GM12864 (cell line): ENCODE data around the gene STAG1.
A peak's percentile ranks its signal among the peaks of the same experiment; 100 is the strongest.

Experiments
- DNase-seq: peaks from one replicate; pipeline ENCODE4 v3.0.0-alpha.2; 2011; ENCODE audit warnings: low read depth
- H3K4me3 ChIP-seq: 2 replicates; pipeline ENCODE4 v1.5.1; 2011; ENCODE audit warnings: mild to moderate bottlenecking, low read depth, low read length, control low read depth
- TF ChIP-seq, protein P1 (sequence below): IDR thresholded peaks from 2 replicates; pipeline ENCODE4 v1.5.1; 2011; ENCODE audit warnings: low read depth, mild to moderate bottlenecking, moderate library complexity, low read length, control low read depth, inconsistent platforms; ENCODE audit errors: missing control alignments

Gene STAG1

DNA sequence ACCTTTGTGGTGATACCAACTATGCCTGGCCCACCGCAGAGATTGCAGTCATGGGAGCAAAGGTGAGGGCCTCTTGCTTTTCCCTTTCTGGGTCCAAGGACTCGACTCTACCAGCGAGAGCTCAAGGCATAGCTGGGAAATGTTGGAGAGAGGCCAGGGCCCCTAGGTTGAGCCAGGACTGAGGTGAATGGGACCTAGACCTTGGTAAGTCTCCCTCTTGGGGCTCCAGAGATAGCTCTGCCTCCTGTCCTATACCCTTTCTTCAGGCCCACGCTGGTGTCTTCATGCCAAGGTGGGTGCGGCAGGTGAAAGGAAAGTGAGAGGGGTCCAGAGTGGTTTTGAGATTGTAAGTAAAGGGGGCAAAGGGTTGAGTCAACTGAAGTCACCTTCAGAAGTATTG is 424.5 kb downstream of the STAG1 start:
- no peak overlapping the region for H3K4me3 ChIP-seq
- DNase-seq, result no peak
- TF ChIP-seq, protein P1, sequence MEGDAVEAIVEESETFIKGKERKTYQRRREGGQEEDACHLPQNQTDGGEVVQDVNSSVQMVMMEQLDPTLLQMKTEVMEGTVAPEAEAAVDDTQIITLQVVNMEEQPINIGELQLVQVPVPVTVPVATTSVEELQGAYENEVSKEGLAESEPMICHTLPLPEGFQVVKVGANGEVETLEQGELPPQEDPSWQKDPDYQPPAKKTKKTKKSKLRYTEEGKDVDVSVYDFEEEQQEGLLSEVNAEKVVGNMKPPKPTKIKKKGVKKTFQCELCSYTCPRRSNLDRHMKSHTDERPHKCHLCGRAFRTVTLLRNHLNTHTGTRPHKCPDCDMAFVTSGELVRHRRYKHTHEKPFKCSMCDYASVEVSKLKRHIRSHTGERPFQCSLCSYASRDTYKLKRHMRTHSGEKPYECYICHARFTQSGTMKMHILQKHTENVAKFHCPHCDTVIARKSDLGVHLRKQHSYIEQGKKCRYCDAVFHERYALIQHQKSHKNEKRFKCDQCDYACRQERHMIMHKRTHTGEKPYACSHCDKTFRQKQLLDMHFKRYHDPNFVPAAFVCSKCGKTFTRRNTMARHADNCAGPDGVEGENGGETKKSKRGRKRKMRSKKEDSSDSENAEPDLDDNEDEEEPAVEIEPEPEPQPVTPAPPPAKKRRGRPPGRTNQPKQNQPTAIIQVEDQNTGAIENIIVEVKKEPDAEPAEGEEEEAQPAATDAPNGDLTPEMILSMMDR, result no peak

DNA sequence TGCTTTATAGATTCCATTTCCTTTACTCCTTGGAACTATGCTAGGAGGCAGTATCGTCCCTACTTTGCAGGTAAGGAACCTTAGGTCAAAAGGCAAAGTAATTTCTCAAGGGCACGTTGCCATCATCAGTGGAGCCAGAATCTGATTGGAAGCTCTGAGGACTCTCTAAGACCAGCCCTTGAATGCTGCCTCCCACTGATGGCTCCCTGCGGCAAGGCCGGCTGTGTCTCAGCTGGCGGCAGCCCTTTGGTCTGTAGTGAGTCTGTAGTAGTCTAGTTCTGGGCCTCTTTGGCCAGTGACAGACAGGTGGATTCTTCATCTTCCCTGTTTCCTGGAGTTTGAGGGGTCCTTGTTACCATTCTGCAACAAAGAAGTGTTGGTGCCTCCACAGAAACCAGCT is 425.9 kb downstream of the STAG1 start:
- no peak overlapping the region for H3K4me3 ChIP-seq
- DNase-seq, result no peak
- TF ChIP-seq, protein P1, result no peak

DNA sequence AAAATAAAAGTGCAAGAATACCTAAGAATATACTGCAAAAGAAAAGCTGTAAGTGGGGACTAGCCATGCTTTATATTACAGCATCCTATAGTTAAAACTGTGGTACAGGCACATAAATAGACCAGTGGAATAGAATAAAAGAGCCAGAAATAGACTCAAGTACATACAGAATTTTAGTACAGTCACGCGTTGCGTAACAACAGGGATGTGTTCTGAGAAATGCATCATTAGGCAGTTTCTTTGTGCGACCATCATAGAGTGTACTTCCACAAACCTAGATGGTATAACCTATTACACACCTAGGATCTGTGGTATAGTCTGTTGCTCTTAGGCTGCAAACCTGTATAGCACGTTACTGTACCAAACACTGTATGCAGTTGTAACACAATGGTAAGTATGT is 440.2 kb downstream of the STAG1 start:
- DNase-seq, result no peak
- H3K4me3 ChIP-seq, result no peak overlapping the region
- TF ChIP-seq, protein P1, result no peak

DNA sequence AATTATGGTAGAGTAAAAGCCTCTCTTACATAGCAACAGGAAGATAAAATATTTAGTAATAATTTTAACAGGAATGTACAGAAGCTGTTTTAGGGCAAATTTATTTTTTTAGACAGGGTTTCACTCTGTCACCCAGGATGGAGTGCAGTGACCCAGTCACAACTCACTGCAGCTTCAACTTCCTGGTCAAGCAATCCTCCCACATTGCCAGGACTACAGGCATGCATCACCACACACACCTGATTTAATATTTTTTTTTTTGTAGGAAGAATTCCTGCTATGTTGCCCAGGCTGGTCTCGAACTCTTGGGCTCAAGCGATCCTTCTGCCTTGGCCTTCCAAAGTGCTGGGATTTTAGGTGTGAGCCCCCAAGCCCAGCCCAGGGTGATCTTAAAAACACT is 440.9 kb downstream of the STAG1 start:
- DNase-seq, result no peak
- H3K4me3 ChIP-seq, result no peak overlapping the region
- TF ChIP-seq, protein P1, result no peak

DNA sequence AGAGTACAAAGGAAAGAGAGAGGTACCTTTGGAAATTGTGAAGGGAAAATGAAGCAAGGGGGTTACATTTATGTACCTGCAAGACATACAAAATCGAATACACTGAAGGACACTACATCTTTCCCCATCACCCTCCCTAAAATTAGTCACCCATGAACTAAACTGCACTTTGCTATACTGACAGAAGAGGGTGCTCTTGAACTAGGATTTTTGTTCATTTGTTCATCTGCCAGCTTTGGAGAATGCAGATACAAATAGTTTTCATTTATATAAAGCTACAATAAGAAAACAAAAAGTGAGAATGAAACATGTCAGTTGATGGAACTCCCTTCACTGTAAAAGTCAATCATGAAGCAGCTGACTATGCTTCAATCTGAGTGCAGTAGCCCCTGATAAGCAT is 446.3 kb downstream of the STAG1 start:
- DNase-seq, result no peak
- no peak overlapping the region for H3K4me3 ChIP-seq
- TF ChIP-seq, protein P1, result peak; percentile 27

DNA sequence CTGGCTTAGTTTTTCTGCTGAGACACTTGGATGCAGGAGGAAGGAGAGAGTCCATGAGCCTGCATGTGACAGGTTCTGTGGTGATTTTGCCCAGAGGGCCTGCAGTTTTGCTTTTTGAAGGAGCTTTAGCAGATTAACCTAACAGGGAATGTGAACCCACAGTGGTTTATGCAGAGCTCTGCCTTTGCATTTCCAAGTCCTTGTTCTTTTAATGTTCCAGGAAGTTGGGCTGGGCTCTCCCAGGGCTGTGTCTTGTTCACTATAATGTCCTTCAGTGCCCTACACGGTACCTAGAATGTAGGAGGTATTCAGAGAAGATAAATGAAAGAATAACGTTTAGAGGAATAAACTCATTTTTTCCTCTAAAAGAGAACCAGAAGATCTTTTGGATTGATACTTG is 451.7 kb downstream of the STAG1 start:
- TF ChIP-seq, protein P1, result no peak
- no peak overlapping the region for H3K4me3 ChIP-seq
- no peak for DNase-seq

DNA sequence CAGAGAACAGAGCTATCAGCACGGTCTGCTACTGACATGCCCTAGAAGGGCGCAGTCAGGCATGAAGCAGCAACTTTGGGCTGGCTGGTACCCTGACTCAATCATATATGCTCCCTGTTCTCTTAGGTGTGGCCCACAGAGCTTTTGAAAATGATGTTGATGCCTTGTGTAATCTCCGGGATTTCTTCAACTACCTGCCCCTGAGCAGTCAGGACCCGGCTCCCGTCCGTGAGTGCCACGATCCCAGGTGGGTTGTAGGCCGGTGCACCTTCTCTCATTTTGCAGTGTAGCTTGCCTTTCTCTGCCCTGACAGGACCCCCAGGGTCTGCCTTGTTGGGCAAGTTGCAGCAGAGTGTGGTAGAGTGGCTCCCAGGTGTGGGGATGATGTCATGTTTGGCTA is 454.4 kb downstream of the STAG1 start:
- no peak overlapping the region for H3K4me3 ChIP-seq
- TF ChIP-seq, protein P1, result no peak
- DNase-seq, result no peak
